Activated CD4-positive, alpha-beta T cell treated with anti-CD3 and anti-CD28 coated beads, Interleukin-2, amount 10 ng/mL, durations not matched to agents 24 days and 14 days (primary cell): ENCODE results near the gene FAM13B. TPM values are rescaled to one million over a fixed set of nuclear protein-coding genes. Genes with fewer than 3 reads are reported as not detected.
"Not testable (repeated sequence)": the region's sequence is repeated elsewhere in the genome, so short reads cannot be mapped to it uniquely, and the experiment has no call there.

Source experiments
- DNase-seq: peaks from one replicate; pipeline ENCODE4 v3.0.0; 2022
- H3K27ac Mint-ChIP-seq: one replicate; pipeline ENCODE4 v1.8.0; 2022; ENCODE audit warnings: mild to moderate bottlenecking, mixed read lengths
- H3K27me3 Mint-ChIP-seq: one replicate; pipeline ENCODE4 v1.8.0; 2022; ENCODE audit warnings: mixed read lengths
- H3K36me3 Mint-ChIP-seq: one replicate; pipeline ENCODE4 v1.8.0; 2022; ENCODE audit warnings: low read depth, mild to moderate bottlenecking, mixed read lengths
- H3K4me1 Mint-ChIP-seq: one replicate; pipeline ENCODE4 v1.8.0; 2021; ENCODE audit warnings: mixed read lengths
- H3K4me3 Mint-ChIP-seq: one replicate; pipeline ENCODE4 v1.8.0; 2022; ENCODE audit warnings: mild to moderate bottlenecking, moderate library complexity, mixed read lengths
- H3K9me3 Mint-ChIP-seq: one replicate; pipeline ENCODE4 v1.8.0; 2021; ENCODE audit warnings: mixed read lengths
- intact Hi-C: fragments of 100-400 bp; cut with micrococcal nuclease; formaldehyde crosslinking; loops from one replicate; pipeline ENCODE4 v1.15.1; 2023
- total RNA-seq: library from RNA; stranded (reverse); gene quantifications from 2 replicates; pipeline ENCODE4 v1.2.3, GENCODE V29; 2022

Gene FAM13B
- total RNA-seq, 1 donor from 2014 or later: 15.1 TPM

GRCh38 chr5:138051441-138052296 lies 18.8 kb upstream of the FAM13B start:
- Mint-ChIP-seq H3K9me3 (no peaks in the 10 kb centered on the region), H3K4me1 (peaks cover 5% of the 10 kb centered on the region), H3K36me3 (no peaks in the 10 kb centered on the region), H3K4me3 (no peak overlapping the region), H3K27me3 (peaks cover 4% of the 10 kb centered on the region), H3K27ac (no peak overlapping the region)
- DNase-seq: no peak
- intact Hi-C loops: no loop called here

- DNase-seq, H3K4me3 Mint-ChIP-seq: not testable (repeated sequence)
Observed at GRCh38 chr5:138045283-138045682, 12.4 kb upstream of the FAM13B start.

GRCh38 chr5:138038826-138039225 lies 5.9 kb upstream of the FAM13B start:
- Mint-ChIP-seq H3K36me3 (no peaks in the 10 kb centered on the region), H3K27me3 (no peaks in the 10 kb centered on the region), H3K27ac (no peak overlapping the region), H3K9me3 (no peaks in the 10 kb centered on the region), H3K4me3 (no peak overlapping the region), H3K4me1 (peaks cover 8% of the 10 kb centered on the region)
- intact Hi-C loops: loop anchor here (10.0 kb wide), 1 partner anchor 296 kb away; the partner anchor contains the start of genes CDC25C and FAM53C
- no peak for DNase-seq

More at GRCh38 chr5:138045283-138045682, 12.4 kb upstream of the FAM13B start:
- H3K27ac Mint-ChIP-seq, H3K9me3 Mint-ChIP-seq, H3K4me1 Mint-ChIP-seq, H3K27me3 Mint-ChIP-seq, intact Hi-C loops, H3K36me3 Mint-ChIP-seq: not testable (repeated sequence)

GRCh38 chr5:138037907-138038633 lies 5.2 kb upstream of the FAM13B start:
- no peak for DNase-seq
- no peak overlapping the region for H3K27ac Mint-ChIP-seq
- no peak overlapping the region for H3K4me3 Mint-ChIP-seq
- H3K4me1 Mint-ChIP-seq: peaks cover 12% of the 10 kb centered on the region
- no peaks in the 10 kb centered on the region for H3K9me3 Mint-ChIP-seq
- intact Hi-C loops: loop anchor here (10.0 kb wide), 1 partner anchor 297 kb away; the partner anchor contains the start of genes CDC25C and FAM53C
- no peaks in the 10 kb centered on the region for H3K27me3 Mint-ChIP-seq
- no peaks in the 10 kb centered on the region for H3K36me3 Mint-ChIP-seq

- Mint-ChIP-seq H3K9me3 (no peaks in the 10 kb centered on the region), H3K27ac (no peak overlapping the region), H3K4me3 (no peak overlapping the region), H3K36me3 (no peaks in the 10 kb centered on the region), H3K27me3 (no peaks in the 10 kb centered on the region), H3K4me1 (peaks cover 12% of the 10 kb centered on the region)
- DNase-seq: no peak
- intact Hi-C loops: loop anchor here (10.0 kb wide), 1 partner anchor 298 kb away; the partner anchor contains the start of genes CDC25C and FAM53C
Observed at GRCh38 chr5:138037271-138037670, 4.4 kb upstream of the FAM13B start.

GRCh38 chr5:138035605-138036537 lies 3.0 kb upstream of the FAM13B start:
- H3K4me1 Mint-ChIP-seq: peaks cover 23% of the 10 kb centered on the region
- peak; percentile 90 for DNase-seq
- peak overlapping the region; percentile 1 for H3K4me3 Mint-ChIP-seq
- peaks cover 2% of the 10 kb centered on the region for H3K36me3 Mint-ChIP-seq
- intact Hi-C loops: loop anchor here (1.0 to 10.0 kb wide), 3 partner anchors 32 to 299 kb away; partner anchors contain the start of genes CDC25C and FAM53C
- no peaks in the 10 kb centered on the region for H3K27me3 Mint-ChIP-seq
- H3K27ac Mint-ChIP-seq: no peak overlapping the region
- no peaks in the 10 kb centered on the region for H3K9me3 Mint-ChIP-seq

GRCh38 chr5:138033907-138034306 lies 1.0 kb upstream of the FAM13B start:
- no peak for DNase-seq
- peak overlapping the region; percentile 90 for H3K4me3 Mint-ChIP-seq

GRCh38 chr5:138033386-138033808 lies 518 bp upstream of the FAM13B start:
- Mint-ChIP-seq H3K9me3 (no peaks in the 10 kb centered on the region), H3K27ac (peak overlapping the region; percentile 96), H3K36me3 (peaks cover 2% of the 10 kb centered on the region), H3K4me3 (peak overlapping the region; percentile 90), H3K27me3 (no peaks in the 10 kb centered on the region), H3K4me1 (peaks cover 39% of the 10 kb centered on the region)
- DNase-seq: no peak
- intact Hi-C loops: loop anchor here (2.0 to 10.0 kb wide), 3 partner anchors 36 to 301 kb away; partner anchors contain the start of genes CDC25C, FAM53C and PKD2L2

More at GRCh38 chr5:138033907-138034306, 1.0 kb upstream of the FAM13B start:
- H3K4me1 Mint-ChIP-seq: peaks cover 38% of the 10 kb centered on the region
- H3K36me3 Mint-ChIP-seq: peaks cover 2% of the 10 kb centered on the region
- intact Hi-C loops: loop anchor here (2.0 to 10.0 kb wide), 3 partner anchors 37 to 301 kb away; partner anchors contain the start of genes CDC25C, FAM53C and PKD2L2
- H3K9me3 Mint-ChIP-seq: no peaks in the 10 kb centered on the region
- H3K27me3 Mint-ChIP-seq: no peaks in the 10 kb centered on the region
- H3K27ac Mint-ChIP-seq: peak overlapping the region; percentile 96

GRCh38 chr5:138032028-138032571 lies 779 bp downstream of the FAM13B start:
- intact Hi-C loops: loop anchor here (1.0 to 10.0 kb wide), 5 partner anchors 35 to 303 kb away; partner anchors contain the start of genes BRD8, CDC25C, FAM53C and HNRNPA0
- no peaks in the 10 kb centered on the region for H3K27me3 Mint-ChIP-seq
- H3K9me3 Mint-ChIP-seq: no peaks in the 10 kb centered on the region
- H3K4me3 Mint-ChIP-seq: peak overlapping the region; percentile 90
- no peak for DNase-seq
- H3K4me1 Mint-ChIP-seq: peaks cover 41% of the 10 kb centered on the region
- H3K36me3 Mint-ChIP-seq: peaks cover 10% of the 10 kb centered on the region
- peak overlapping the region; percentile 96 for H3K27ac Mint-ChIP-seq

GRCh38 chr5:138029944-138030343 lies 2.9 kb downstream of the FAM13B start:
- no peaks in the 10 kb centered on the region for H3K27me3 Mint-ChIP-seq
- H3K9me3 Mint-ChIP-seq: no peaks in the 10 kb centered on the region
- no peak for DNase-seq
- H3K4me3 Mint-ChIP-seq: peak overlapping the region; percentile 90
- no peak overlapping the region for H3K27ac Mint-ChIP-seq
- H3K4me1 Mint-ChIP-seq: peaks cover 43% of the 10 kb centered on the region
- intact Hi-C loops: loop anchor here (5.0 to 10.0 kb wide), 2 partner anchors 33 to 305 kb away; partner anchors contain the start of genes CDC25C and FAM53C
- H3K36me3 Mint-ChIP-seq: peaks cover 12% of the 10 kb centered on the region

- H3K9me3 Mint-ChIP-seq: no peaks in the 10 kb centered on the region
- no peak overlapping the region for H3K27ac Mint-ChIP-seq
- DNase-seq: no peak
- H3K36me3 Mint-ChIP-seq: peaks cover 12% of the 10 kb centered on the region
- intact Hi-C loops: no loop called here
- H3K27me3 Mint-ChIP-seq: no peaks in the 10 kb centered on the region
- peak overlapping the region; percentile 43 for H3K4me3 Mint-ChIP-seq
- H3K4me1 Mint-ChIP-seq: peaks cover 47% of the 10 kb centered on the region
Observed at GRCh38 chr5:138029501-138029900, 3.4 kb downstream of the FAM13B start.

- peak overlapping the region; percentile 43 for H3K4me3 Mint-ChIP-seq
- DNase-seq: no peak
- H3K36me3 Mint-ChIP-seq: peaks cover 12% of the 10 kb centered on the region
- no peaks in the 10 kb centered on the region for H3K27me3 Mint-ChIP-seq
- H3K4me1 Mint-ChIP-seq: peaks cover 51% of the 10 kb centered on the region
- no peaks in the 10 kb centered on the region for H3K9me3 Mint-ChIP-seq
- intact Hi-C loops: no loop called here
- H3K27ac Mint-ChIP-seq: no peak overlapping the region
Observed at GRCh38 chr5:138028971-138029365, 3.9 kb downstream of the FAM13B start.
